K562 (cell line): ENCODE results near the gene TUBG2. TPM values are rescaled to one million over a fixed set of nuclear protein-coding genes. Genes with fewer than 3 reads are reported as not detected.
A peak's percentile ranks its signal among the peaks of the same experiment; 100 is the strongest.

Experiments used
- BCL6 ChIP-seq: fragments of 250-450 bp; sonication (Bioruptor Pico); IDR thresholded peaks from 2 replicates; pipeline ENCODE4 v1.4.0; 2020
- CBX3 ChIP-seq, 2 experiments: IDR thresholded peaks; 1 replicate in 1 of 2; 2 replicates in 1 of 2; pipeline ENCODE4 v1.6.1; 2012; ENCODE audit warnings: inconsistent platforms in 2 of 2, low read length in 2 of 2, borderline replicate concordance in 1 of 2, control low read depth in 1 of 2
- GTF2A2 ChIP-seq: IDR thresholded peaks from 2 replicates; pipeline ENCODE4 v1.6.1; 2016; ENCODE audit warnings: mild to moderate bottlenecking, missing genetic modification characterization, missing compliant biosample characterization
- HDAC2 ChIP-seq: fragments of 450-650 bp; IDR thresholded peaks from 2 replicates; pipeline ENCODE4 v1.6.1; 2016; ENCODE audit warnings: mild to moderate bottlenecking
- HMBOX1 ChIP-seq: sonication (generic); IDR thresholded peaks from 2 replicates; pipeline ENCODE4 v1.6.1; 2016
- IRF1 ChIP-seq: sonication (generic); formaldehyde crosslinking; IDR thresholded peaks from 2 replicates; pipeline ENCODE4 v1.8.0; 2022; ENCODE audit warnings: missing genetic modification reagents, mild to moderate bottlenecking, borderline replicate concordance
- JUN ChIP-seq, 2 experiments: sonication (generic) in 1 of 2; formaldehyde crosslinking in 1 of 2; IDR thresholded peaks; 2 replicates each; pipeline versions ENCODE4 v1.6.1 to v1.8.0; 2012 to 2022; ENCODE audit warnings: borderline replicate concordance in 2 of 2, mild to moderate bottlenecking in 2 of 2, improper control_type of control experiment in 1 of 2, low read depth in 1 of 2, low read length in 1 of 2, missing genetic modification reagents in 1 of 2
- MEF2A ChIP-seq: IDR thresholded peaks from 2 replicates; pipeline ENCODE4 v1.6.1; 2011; ENCODE audit warnings: low read depth, mild to moderate bottlenecking, low read length, moderate library complexity; ENCODE audit not compliant: control insufficient read depth
- MEIS2 ChIP-seq: fragments of 450-650 bp; IDR thresholded peaks from 2 replicates; pipeline ENCODE4 v1.6.1; 2014; ENCODE audit warnings: mild to moderate bottlenecking; ENCODE audit not compliant: partially characterized antibody
- NR2C1 ChIP-seq, 2 experiments: fragments of 450-650 bp; IDR thresholded peaks; 2 replicates each; pipeline ENCODE4 v1.6.1; 2017; ENCODE audit warnings: mild to moderate bottlenecking in 2 of 2, antibody characterized with exemption in 1 of 2, inconsistent platforms in 1 of 2, missing compliant biosample characterization in 1 of 2, missing genetic modification characterization in 1 of 2
- NR4A1 ChIP-seq, 2 experiments: fragments of 250-450 bp in 1 of 2; fragments of 450-650 bp in 1 of 2; sonication (Bioruptor Pico) in 1 of 2; IDR thresholded peaks; 2 replicates each; pipeline versions ENCODE4 v1.4.0 to v1.6.1; 2016 to 2020; ENCODE audit warnings: mild to moderate bottlenecking in 2 of 2, missing compliant biosample characterization in 1 of 2, missing genetic modification characterization in 1 of 2, moderate library complexity in 1 of 2
- ZC3H11A ChIP-seq: IDR thresholded peaks from 2 replicates; pipeline ENCODE4 v1.6.1; 2012; ENCODE audit warnings: low read depth, low read length, improper control_type of control experiment
- ZEB2 ChIP-seq: fragments of 450-650 bp; IDR thresholded peaks from 2 replicates; pipeline ENCODE4 v1.6.1; 2016
- ZNF197 ChIP-seq: fragments of 200-800 bp; sonication (Bioruptor generic); IDR thresholded peaks from 2 replicates; pipeline ENCODE4 v1.6.1; 2016; ENCODE audit warnings: low read depth, missing genetic modification characterization, missing compliant biosample characterization
- ZNF395 ChIP-seq: fragments of 200-800 bp; sonication (Bioruptor generic); IDR thresholded peaks from 2 replicates; pipeline ENCODE4 v1.6.1; 2017; ENCODE audit warnings: missing genetic modification characterization, missing compliant biosample characterization
- polyA plus RNA-seq, 8 experiments: library from polyadenylated mRNA; depleted of rRNA in 4 of 8; stranded (reverse) in 5 of 8; unstranded in 3 of 8; fragments of >200 nt; fragmentation: Nextera tagmentation in 2 of 8; fragmentation: Illumina TruSeq in 1 of 8; extraction: Ambion mirVana in 2 of 8; extraction: Trizol in 1 of 8; gene quantifications; 2 replicates each; pipeline versions ENCODE4 v1.2.1 to v1.2.3, GENCODE V29; 2011 to 2014; ENCODE audit warnings: inconsistent platforms in 1 of 8, missing spikeins in 1 of 8
- total RNA-seq, 7 experiments: library from RNA; depleted of rRNA in 6 of 7; stranded (reverse); fragments of >200 nt in 6 of 7; fragmentation: Illumina TruSeq in 2 of 7; extraction: Trizol in 2 of 7; gene quantifications; 2 replicates each; pipeline versions ENCODE4 v1.2.1 to v1.2.3, GENCODE V29; 2011 to 2021; ENCODE audit warnings: low replicate concordance in 1 of 7
- TF ChIP-seq, protein P1 (sequence below), 2 experiments: fragments of 450-650 bp; IDR thresholded peaks; 2 replicates each; pipeline ENCODE4 v1.6.1; 2018; ENCODE audit warnings: mild to moderate bottlenecking in 2 of 2, low read depth in 1 of 2; ENCODE audit not compliant: partially characterized antibody in 2 of 2

The TUBG2 gene
- total and polyA plus RNA-seq, 9 of the 15 experiments (the other 6 are each of a cell fraction or from before 2014, with no cell fraction given): 0.09 to 0.80 (median 0.24) TPM; not detected in 2

- TF ChIP-seq ZNF395 (CRISPR knock-in tag) (peak; percentile 41; the same call in 1 of the 2 replicates), JUN (IDR thresholded peaks at IDR 0.05; ENCODE audit: borderline replicate concordance, low read depth, low read length) (peak; percentile 88; the same call in 1 of the 2 replicates), JUN (CRISPR knock-in tag; IDR thresholded peaks at IDR 0.05; ENCODE audit: borderline replicate concordance) (no peak), MEF2A (no peak; the same call in 1 of the 2 replicates), HDAC2 (peak; percentile 63), ZNF197 (CRISPR knock-in tag) (no peak), CBX3 (IDR thresholded peaks at IDR 0.05; ENCODE audit: borderline replicate concordance in 1 of 2, low read length in 2 of 2) (peak in 1 of 2 experiments; percentile 69; a peak in 1 of 3 replicates), NR4A1 (CRISPR knock-in tag; IDR thresholded peaks at IDR 0.05) (no peak), NR4A1 (tag; IDR thresholded peaks at IDR 0.05) (peak; percentile 51; the same call in 1 of the 2 replicates), IRF1 (CRISPR knock-in tag) (no peak), ZEB2 (peak; percentile 86), HMBOX1 (peak; percentile 93), MEIS2 (peak; percentile 63), NR2C1 (IDR thresholded peaks at IDR 0.05) (peak; percentile 56), NR2C1 (tag; IDR thresholded peaks at IDR 0.05) (0 out of 2 replicates have a peak, but pooled peaks have one; percentile 24), ZC3H11A (no peak), BCL6 (CRISPR knock-in tag) (no peak), GTF2A2 (no peak)
- TF ChIP-seq, protein P1, sequence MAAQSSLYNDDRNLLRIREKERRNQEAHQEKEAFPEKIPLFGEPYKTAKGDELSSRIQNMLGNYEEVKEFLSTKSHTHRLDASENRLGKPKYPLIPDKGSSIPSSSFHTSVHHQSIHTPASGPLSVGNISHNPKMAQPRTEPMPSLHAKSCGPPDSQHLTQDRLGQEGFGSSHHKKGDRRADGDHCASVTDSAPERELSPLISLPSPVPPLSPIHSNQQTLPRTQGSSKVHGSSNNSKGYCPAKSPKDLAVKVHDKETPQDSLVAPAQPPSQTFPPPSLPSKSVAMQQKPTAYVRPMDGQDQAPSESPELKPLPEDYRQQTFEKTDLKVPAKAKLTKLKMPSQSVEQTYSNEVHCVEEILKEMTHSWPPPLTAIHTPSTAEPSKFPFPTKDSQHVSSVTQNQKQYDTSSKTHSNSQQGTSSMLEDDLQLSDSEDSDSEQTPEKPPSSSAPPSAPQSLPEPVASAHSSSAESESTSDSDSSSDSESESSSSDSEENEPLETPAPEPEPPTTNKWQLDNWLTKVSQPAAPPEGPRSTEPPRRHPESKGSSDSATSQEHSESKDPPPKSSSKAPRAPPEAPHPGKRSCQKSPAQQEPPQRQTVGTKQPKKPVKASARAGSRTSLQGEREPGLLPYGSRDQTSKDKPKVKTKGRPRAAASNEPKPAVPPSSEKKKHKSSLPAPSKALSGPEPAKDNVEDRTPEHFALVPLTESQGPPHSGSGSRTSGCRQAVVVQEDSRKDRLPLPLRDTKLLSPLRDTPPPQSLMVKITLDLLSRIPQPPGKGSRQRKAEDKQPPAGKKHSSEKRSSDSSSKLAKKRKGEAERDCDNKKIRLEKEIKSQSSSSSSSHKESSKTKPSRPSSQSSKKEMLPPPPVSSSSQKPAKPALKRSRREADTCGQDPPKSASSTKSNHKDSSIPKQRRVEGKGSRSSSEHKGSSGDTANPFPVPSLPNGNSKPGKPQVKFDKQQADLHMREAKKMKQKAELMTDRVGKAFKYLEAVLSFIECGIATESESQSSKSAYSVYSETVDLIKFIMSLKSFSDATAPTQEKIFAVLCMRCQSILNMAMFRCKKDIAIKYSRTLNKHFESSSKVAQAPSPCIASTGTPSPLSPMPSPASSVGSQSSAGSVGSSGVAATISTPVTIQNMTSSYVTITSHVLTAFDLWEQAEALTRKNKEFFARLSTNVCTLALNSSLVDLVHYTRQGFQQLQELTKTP (IDR thresholded peaks at IDR 0.05; ENCODE audit: low read depth in 1 of 2, partially characterized antibody in 2 of 2): no peak
Observed at GRCh38 chr17:42623732-42624596, 35.1 kb upstream of the TUBG2 start (continued).
